Epithelial cell of prostate (primary cell): Measurements from ENCODE around the gene DGKZ.

ENCODE experiments used
- DNase-seq: peaks from one replicate; pipeline ENCODE4 v3.0.0-alpha.2; 2011; ENCODE audit warnings: low read depth, low spot score
- H3K27ac ChIP-seq: fragments of 450-650 bp; 2 replicates; pipeline ENCODE4 v1.5.1; 2017; ENCODE audit warnings: mild to moderate bottlenecking

The DGKZ gene

GRCh38 chr11:46321757-46322156, 25.5 kb upstream of the DGKZ start:
- DNase-seq: no peak
- H3K27ac ChIP-seq: no peak overlapping the region

DNA sequence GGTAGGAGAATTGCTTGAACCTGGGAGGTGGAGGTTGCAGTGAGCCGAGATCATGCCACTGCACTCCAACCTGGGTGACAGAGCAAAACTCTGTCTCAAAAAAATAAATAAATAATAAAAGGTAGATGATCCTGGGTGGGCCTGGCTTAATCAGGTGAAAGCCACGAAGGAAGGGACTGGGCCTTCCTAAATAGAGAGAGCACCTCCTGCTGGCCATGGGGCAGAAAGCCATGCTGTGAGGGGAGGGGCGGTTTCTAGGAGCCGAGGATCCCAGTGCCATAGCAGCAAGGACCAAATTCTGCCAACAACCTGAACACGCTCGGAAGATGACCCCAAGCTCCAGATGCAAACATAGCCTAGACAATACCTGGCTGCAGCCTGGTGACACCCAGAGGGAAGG, 24.5 kb upstream of the DGKZ start:
- H3K27ac ChIP-seq: no peak overlapping the region
- no peak for DNase-seq

GRCh38 chr11:46326813-46327416, 20.3 kb upstream of the DGKZ start:
- no peak for DNase-seq
- H3K27ac ChIP-seq: no peak overlapping the region

DNA sequence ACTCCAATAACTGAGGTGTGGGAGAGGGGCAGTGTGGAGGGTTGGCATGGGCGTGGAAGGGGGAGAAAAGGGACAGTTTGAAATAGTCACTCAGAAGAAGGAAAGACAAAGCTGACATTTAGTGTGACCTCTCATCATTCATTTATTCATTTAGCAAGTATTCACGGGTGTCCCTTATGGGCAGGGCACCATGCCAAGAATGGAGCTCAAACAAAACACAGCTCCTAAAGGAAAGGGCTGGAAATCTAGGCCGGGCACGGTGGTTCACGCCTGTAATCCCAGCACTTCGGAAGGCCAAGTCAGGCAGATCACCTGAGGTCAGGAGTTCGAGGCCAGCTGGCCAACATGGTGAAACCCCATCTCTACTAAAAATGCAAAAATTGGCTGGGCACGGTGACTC, 19.4 kb upstream of the DGKZ start:
- DNase-seq: no peak
- H3K27ac ChIP-seq: no peak overlapping the region

DNA sequence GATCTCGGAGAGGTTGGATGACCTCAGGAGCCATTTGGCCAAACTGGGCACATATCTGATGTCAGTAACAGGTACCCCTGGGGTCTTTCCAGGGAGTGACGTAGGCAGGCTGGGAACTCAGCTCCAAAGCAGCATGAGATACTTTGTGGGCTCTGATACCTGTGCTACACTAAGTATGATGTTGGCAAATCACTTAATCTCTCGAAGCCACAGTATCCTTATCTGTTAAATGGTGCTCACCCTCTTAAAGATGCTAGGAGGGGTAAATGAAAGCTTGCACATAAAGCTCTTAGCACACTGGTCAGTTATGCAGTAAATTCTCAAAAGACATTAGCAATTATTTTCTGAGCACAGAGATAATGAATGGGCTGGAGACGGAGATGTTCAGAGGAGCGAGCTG, 17.1 kb upstream of the DGKZ start:
- no peak overlapping the region for H3K27ac ChIP-seq
- no peak for DNase-seq

GRCh38 chr11:46330563-46331281, 16.5 kb upstream of the DGKZ start:
- H3K27ac ChIP-seq: no peak overlapping the region
- no peak for DNase-seq

- no peak overlapping the region for H3K27ac ChIP-seq
- no peak for DNase-seq
Observed at GRCh38 chr11:46331282-46331984, 15.8 kb upstream of the DGKZ start.

DNA sequence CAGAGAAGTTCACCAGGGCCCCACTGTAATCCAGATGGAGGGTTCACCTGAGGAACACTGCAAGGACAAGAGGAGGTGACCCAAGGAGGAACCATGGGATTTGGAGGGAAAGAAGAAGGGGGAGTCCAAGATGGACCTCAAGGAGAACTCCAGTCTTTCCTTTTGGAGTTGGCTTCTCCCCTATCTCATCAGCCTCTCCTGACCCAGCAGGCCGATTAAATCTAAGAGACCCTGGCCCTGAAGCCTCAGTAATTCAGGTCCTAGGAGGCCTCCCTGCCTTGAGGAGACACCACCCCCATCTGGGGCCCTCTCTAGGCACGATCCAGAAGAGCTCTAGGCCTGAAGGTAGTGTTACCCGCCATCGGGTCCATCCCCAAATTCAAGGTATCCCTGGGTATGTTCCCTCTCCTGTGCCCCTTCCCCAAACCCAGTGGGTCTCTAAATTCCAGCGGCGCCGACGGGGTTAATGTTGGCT, 15.1 kb upstream of the DGKZ start:
- H3K27ac ChIP-seq: no peak overlapping the region
- no peak for DNase-seq

DNA sequence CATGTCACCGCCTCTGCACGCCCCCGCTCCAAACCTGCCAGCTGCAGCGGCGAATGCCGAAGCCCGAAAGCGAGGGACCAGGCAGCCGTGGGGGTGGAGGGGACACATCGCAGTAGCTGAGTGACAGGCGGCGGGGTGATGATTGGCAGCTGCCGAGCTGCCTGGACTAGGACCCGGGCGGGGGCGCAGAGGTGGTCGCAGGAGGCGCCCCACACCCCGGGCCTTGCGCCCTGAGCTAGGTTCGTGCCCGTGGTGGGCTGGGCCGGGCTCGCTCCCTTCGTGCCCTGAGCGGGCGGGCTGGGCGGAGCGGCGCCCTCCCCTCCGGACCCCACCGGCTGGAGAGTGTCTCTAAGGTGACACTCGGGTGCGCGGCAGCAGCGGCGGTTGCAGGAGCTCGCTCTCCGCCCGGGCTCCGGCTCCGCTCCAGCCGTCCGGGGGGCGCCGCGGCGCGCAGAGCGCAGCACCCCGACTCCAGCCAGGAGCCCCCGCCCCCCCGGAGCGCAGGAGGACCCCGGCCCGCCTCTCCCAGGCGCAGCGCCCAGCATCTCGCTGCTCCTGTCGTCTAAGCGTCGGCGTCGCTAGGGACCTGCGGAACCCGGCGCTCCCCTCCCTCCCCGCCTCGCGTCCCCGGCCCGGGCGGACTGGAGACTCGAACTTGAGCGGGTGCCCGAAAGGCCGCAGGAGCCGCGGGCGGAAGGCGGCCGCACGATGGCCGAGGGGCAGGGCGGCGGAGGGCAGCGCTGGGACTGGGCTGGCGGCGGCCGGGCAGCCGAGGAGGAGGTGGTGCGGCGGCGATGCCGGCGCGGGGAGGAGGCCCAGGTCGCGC, 14.5 kb upstream of the DGKZ start:
- no peak for DNase-seq
- H3K27ac ChIP-seq: no peak overlapping the region

DNA sequence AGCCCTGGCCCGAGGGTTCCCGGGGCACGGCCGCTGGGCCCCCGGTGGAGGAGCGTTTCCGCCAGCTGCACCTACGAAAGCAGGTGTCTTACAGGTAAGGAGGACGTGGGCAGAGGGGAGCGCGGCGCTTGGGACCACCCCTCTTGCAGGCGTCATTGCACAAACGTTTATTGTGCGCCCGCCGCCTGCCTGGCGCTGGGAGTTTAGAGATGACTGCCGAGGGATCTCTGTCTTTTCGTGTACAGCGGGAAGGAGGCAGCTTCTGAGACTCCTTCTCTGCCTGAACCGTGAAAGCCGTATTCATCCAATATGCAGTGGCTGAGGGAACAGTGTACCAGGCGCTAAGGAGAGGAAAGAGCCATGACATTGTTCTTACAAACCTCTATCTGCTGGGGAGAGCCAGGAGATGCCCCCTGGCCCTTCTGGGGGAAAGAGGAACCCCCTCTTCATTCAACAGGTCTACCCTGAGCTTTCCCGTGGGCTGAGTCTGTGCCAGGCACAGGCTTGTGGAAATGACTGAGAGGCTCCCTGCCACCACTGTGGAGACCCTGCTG, 13.8 kb upstream of the DGKZ start:
- H3K27ac ChIP-seq: no peak overlapping the region
- DNase-seq: no peak

- no peak for DNase-seq
- H3K27ac ChIP-seq: no peak overlapping the region
Observed at GRCh38 chr11:46334211-46334610, 13.1 kb upstream of the DGKZ start.

DNA sequence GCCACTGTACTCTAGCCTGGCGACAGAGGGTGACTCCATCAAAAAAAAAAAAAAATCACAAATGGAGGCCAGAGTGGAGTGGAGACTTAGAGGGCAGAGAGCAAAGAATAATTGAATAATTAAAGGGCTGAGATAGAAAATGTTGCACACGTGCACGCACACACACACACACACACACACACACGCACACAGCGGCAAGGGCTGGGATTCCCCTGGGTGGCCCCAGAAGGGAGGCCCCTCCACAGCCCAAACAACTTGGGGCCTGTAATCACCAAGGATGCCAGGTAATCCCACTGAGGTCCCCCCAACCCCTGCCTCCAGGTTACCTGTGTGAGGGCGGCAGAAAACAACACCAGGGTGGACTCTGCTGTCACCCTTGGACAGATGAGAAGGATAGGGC, 12.0 kb upstream of the DGKZ start:
- no peak for DNase-seq
- no peak overlapping the region for H3K27ac ChIP-seq

DNA sequence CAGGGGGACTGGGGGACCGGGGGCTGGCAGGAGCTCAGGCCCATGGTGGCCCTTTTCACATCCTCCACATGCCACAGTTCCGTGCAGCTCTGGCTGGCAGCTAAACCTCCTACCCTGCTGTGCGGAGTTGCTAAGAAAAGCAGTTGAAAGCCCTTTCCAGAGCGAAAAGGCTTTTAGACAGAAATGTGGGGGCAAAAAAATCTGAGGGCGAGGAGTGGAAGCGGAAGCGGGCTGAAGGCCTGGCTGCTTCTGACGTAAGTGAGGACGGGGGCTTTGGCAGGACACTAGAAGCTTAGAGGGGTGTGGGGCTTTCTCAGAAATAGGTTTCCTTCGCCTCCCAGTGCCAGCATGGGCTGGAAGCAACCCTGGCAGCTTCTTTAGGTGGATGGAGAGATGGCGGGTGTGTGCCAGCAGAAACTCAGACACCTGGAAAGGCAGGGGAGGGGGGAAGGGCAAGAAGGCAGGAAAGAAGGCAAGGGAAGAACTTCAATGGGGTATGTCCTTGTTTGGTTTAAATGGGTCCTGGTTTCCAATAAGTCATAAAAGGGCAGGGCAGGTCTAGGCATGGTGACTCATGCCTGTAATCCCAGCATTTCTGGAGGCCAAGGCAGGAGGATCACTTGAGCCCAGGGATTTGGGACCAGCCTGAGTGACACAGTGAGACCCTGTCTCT, 11.2 kb upstream of the DGKZ start:
- no peak overlapping the region for H3K27ac ChIP-seq
- DNase-seq: no peak

GRCh38 chr11:46336563-46337180, 10.6 kb upstream of the DGKZ start:
- H3K27ac ChIP-seq: no peak overlapping the region
- DNase-seq: no peak

- DNase-seq: no peak
- no peak overlapping the region for H3K27ac ChIP-seq
Observed at GRCh38 chr11:46337626-46338345, 9.5 kb upstream of the DGKZ start.

- no peak overlapping the region for H3K27ac ChIP-seq
Observed at GRCh38 chr11:46338636-46338987, 8.7 kb upstream of the DGKZ start.

DNA sequence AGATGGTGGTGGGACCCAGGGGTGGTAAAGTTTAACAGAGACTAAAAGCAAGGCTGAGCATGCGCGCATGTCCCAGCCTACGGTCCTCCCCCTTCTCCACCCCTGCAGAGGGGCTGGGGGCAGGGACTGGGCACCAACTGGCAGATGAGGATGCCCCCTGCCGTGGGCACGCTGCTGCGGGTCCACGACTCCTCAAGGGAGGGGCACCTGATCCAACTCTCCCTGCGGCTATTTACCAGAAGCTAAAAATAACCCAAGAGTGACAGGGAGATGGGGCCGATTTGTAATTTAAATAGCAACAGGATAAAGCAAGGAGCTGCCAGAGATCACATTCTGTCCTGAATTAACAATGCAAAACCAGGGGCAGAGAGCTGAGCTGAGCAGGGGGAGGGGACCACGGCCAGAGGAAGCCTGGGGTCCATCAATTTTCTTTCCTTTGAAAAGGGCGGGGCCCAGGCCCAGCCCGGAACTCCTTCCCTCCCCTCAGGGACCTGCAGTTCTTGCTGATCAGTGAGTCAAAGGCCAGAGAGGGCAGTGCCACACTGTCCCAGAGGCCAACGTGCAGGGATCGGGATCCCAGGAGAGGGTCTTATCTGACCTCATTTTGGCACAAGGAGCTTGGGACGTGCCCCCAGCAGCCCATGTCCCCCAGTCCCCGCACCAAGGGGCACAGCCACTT, 8.1 kb upstream of the DGKZ start:
- H3K27ac ChIP-seq: no peak overlapping the region
- no peak for DNase-seq

More at GRCh38 chr11:46338636-46338987, 8.7 kb upstream of the DGKZ start:
- DNase-seq: no peak

DNA sequence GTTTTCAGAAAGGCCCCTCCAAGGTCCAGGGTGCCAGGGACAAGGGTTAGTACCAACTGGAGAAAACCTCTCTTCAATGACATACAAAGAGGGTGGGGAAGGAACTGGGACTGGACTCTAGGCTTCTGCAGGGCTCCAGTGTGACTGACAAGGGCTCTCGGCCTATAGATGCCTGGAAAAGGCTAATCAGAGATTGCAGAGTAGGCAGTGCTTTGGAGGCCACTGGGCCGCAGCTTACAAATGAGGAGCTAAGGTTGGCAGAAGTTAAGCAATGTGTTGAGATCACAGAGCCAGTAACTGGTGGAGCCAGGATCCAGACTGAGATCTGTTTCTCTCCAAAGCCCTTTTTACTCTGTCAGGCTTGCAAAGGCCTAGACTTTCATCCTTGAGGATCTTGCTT, 7.4 kb upstream of the DGKZ start:
- no peak overlapping the region for H3K27ac ChIP-seq
- no peak for DNase-seq
